Spleen (tissue), 11 donors: ENCODE measurements around the gene ITGB8. TPM values are rescaled to one million over a fixed set of nuclear protein-coding genes. Genes with fewer than 3 reads are reported as not detected.
A peak's percentile ranks its signal among the peaks of the same experiment; 100 is the strongest.

Experiments
- DNase-seq: peaks from one replicate; pipeline ENCODE4 v3.0.0-alpha.2; 2020
- H3K27ac ChIP-seq, 8 donors: fragments of 200-600 bp; sonication (generic) in 7 of 8; 1 replicate in 4 of 8; 2 replicates in 4 of 8; pipeline versions ENCODE4 v1.5.0 to v1.8.0; 2016 to 2021; ENCODE audit warnings: inconsistent platforms in 4 of 8, mild to moderate bottlenecking in 4 of 8, moderate library complexity in 1 of 8
- H3K27me3 ChIP-seq, 7 donors: fragments of 200-600 bp; sonication (generic) in 6 of 7; replicated peaks in 1 of 7; 1 replicate in 4 of 7; 2 replicates in 3 of 7; pipeline versions ENCODE4 v1.5.0 to v1.8.0; 2016 to 2021; ENCODE audit warnings: inconsistent platforms in 3 of 7, mild to moderate bottlenecking in 1 of 7
- H3K36me3 ChIP-seq, 6 donors: fragments of 200-600 bp; sonication (generic) in 5 of 6; 1 replicate in 4 of 6; 2 replicates in 2 of 6; pipeline versions ENCODE4 v1.5.0 to v1.8.0; 2016 to 2021; ENCODE audit warnings: inconsistent platforms in 2 of 6
- H3K4me1 ChIP-seq, 6 donors: fragments of 200-600 bp; sonication (generic) in 5 of 6; 1 replicate in 3 of 6; 2 replicates in 3 of 6; pipeline versions ENCODE4 v1.5.0 to v1.8.0; 2016 to 2021; ENCODE audit warnings: inconsistent platforms in 3 of 6
- H3K4me3 ChIP-seq, 8 donors: fragments of 200-600 bp; sonication (generic) in 7 of 8; 1 replicate in 4 of 8; 2 replicates in 4 of 8; pipeline versions ENCODE4 v1.5.0 to v1.8.0; 2016 to 2021; ENCODE audit warnings: inconsistent platforms in 4 of 8, mild to moderate bottlenecking in 4 of 8, moderate library complexity in 2 of 8
- H3K9me3 ChIP-seq, 8 donors: fragments of 200-600 bp; sonication (generic) in 7 of 8; 1 replicate in 4 of 8; 2 replicates in 4 of 8; pipeline versions ENCODE4 v1.5.0 to v1.8.0; 2016 to 2021; ENCODE audit warnings: inconsistent platforms in 4 of 8
- POLR2A ChIP-seq, 3 donors: fragments of 450-650 bp; IDR thresholded peaks; one replicate each; pipeline ENCODE4 v1.5.1; 2017; ENCODE audit warnings: antibody characterized with exemption in 3 of 3, mild to moderate bottlenecking in 1 of 3
- POLR2AphosphoS5 ChIP-seq, 3 donors: sonication (generic); formaldehyde crosslinking; IDR thresholded peaks; one replicate each; pipeline ENCODE4 v1.5.1; 2017; ENCODE audit warnings: antibody characterized with exemption in 3 of 3
- WGBS, 5 donors: extraction: QIAGEN DNeasy Blood & Tissue Kit in 3 of 5; methylation state at CpG; one replicate each; pipeline versions ENCODE4 v1.1.5 to v1.1.7; 2013 to 2018; 5-methylcytosine and 5-hydroxymethylcytosine counted together
- intact Hi-C: fragments of 100-400 bp; cut with DNase I; formaldehyde crosslinking; loops from one replicate; pipeline ENCODE4 v1.15.0; 2023; ENCODE audit warnings: low total_unique reads
- polyA plus RNA-seq, 3 donors: library from polyadenylated mRNA; stranded (reverse); fragments of 200-250 nt; gene quantifications; one replicate each; pipeline ENCODE4 v1.2.1, GENCODE V29; 2013
- total RNA-seq, 7 donors: library from RNA; depleted of rRNA in 3 of 7; stranded (reverse); fragments of >200 nt in 3 of 7; fragmentation: NEBNext Ultra II Directional in 4 of 7; extraction: Animal tissue kit (Norgen Biotek cat#: 25700) in 4 of 7; gene quantifications; one replicate each; pipeline versions ENCODE4 v1.1.0 to v1.2.1, GENCODE V29; 2016 to 2021
- TF ChIP-seq, protein P1 (sequence below), 11 experiments: fragments of 200-600 bp in 7 of 11; fragments of 450-650 bp in 4 of 11; sonication (generic) in 4 of 11; IDR thresholded peaks in 8 of 11; conservative IDR thresholded peaks in 3 of 11; 1 replicate in 7 of 11; 2 replicates in 4 of 11; pipeline versions ENCODE4 v1.4.0 to v1.8.0; 2016 to 2021; ENCODE audit warnings: antibody characterized with exemption in 11 of 11, inconsistent platforms in 4 of 11, mild to moderate bottlenecking in 1 of 11
- donor health status: healthy with polysubstance abuse.
- donor health status: DM: no; HTN: no; CAD: no; lungs with moderate emphysema.
- donor health status: DM: no; HTN: no; CAD: no.
- donor health status: Bipolar disorder and iron deficiency.
- donor health status: healthy.
- donor health status: DM: no; HTN: no; CAD: no.
- donor health status: DM: yes; HTN: yes; CAD: no.

ITGB8 gene
- total and polyA plus RNA-seq, 10 donors, result 0.11 to 1.1 (median 0.28) TPM

DNA sequence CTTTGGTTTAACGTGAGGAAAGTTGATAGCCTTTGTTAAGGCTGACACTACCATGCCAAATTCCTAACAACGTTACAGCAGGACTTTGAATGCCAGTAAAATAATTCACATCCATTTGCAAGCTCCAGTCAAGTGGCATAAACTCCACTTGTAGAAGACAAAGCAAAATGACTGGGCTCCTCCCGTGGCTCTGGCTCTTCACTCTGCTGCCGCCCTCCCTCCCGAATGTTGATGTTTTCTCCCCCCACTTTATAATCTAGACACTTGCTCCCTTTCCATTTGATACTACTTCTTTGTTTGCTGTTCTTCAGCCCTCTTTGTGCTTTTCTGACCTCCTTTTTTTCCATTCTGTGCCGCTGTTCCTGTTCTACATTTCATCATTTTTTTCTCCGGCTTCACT is 22.8 kb upstream of the ITGB8 start:
- no peak for TF ChIP-seq POLR2AphosphoS5 (IDR thresholded peaks at IDR 0.05)
- no peak for TF ChIP-seq POLR2A (IDR thresholded peaks at IDR 0.05)
- TF ChIP-seq, protein P1, sequence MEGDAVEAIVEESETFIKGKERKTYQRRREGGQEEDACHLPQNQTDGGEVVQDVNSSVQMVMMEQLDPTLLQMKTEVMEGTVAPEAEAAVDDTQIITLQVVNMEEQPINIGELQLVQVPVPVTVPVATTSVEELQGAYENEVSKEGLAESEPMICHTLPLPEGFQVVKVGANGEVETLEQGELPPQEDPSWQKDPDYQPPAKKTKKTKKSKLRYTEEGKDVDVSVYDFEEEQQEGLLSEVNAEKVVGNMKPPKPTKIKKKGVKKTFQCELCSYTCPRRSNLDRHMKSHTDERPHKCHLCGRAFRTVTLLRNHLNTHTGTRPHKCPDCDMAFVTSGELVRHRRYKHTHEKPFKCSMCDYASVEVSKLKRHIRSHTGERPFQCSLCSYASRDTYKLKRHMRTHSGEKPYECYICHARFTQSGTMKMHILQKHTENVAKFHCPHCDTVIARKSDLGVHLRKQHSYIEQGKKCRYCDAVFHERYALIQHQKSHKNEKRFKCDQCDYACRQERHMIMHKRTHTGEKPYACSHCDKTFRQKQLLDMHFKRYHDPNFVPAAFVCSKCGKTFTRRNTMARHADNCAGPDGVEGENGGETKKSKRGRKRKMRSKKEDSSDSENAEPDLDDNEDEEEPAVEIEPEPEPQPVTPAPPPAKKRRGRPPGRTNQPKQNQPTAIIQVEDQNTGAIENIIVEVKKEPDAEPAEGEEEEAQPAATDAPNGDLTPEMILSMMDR (IDR thresholded peaks at IDR 0.05 in 8 of 11, conservative IDR thresholded peaks at IDR 0.05 in 3 of 11), result no peak
- Histone ChIP-seq H3K36me3 (no peaks in the 10 kb centered on the region), H3K27me3 (no peaks in the 10 kb centered on the region), H3K4me3 (no peak overlapping the region), H3K4me1 (no peaks in the 10 kb centered on the region), H3K9me3 (no peaks in the 10 kb centered on the region), H3K27ac (no peak overlapping the region)
- intact Hi-C loops, result no loop called here
- DNase-seq, result no peak
- WGBS, 5 donors, result 57 to 82% (median 78%) methylated on average over 7 of the region's 7 CpGs

GRCh38 chr7:20310301-20310700 is 20.4 kb upstream of the ITGB8 start:
- 69 to 79% (median 75%) methylated on average over 3 of the region's 3 CpGs for WGBS, 5 donors

DNA sequence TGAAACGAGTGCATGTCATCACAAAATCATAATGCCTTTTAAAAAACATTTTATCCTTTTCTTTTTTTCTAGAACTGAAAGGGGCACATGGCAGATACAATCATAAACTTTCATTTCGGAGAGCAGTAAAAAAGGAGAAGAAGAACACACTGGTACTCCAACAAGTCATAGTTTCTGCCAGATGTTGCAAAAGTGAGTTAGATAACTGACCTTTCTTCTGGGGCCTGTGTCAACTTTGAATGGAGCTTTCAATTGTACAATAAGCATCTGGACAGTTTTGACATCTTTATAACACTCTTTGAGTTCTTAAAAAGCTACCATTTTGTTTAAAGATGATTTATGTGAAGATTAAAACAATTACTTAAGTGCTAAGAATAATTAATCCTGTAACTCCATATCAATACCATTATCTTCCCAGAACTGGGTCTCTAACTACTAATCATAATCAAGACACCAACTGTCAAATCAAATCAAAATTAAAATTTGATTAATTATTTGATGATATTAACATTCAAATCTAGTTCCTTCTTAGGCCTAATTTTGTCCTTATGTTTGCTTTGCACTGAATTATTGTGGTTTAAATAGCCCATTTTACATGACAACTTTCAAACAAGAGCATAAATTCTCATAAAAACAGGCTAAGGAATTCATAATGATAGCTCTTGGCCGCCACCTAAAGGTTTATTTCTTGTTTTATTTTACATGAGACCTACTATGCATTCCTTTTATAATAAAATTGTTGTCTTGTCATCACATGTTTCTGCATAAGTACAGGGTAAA is 19.5 kb upstream of the ITGB8 start:
- TF ChIP-seq, protein P1 (IDR thresholded peaks at IDR 0.05 in 8 of 11, conservative IDR thresholded peaks at IDR 0.05 in 3 of 11), result peak in 6 of 11 experiments; percentile 16 to 46 (median 40)
- no peak for TF ChIP-seq POLR2A (IDR thresholded peaks at IDR 0.05)
- no peak for TF ChIP-seq POLR2AphosphoS5 (IDR thresholded peaks at IDR 0.05)
- no peak for DNase-seq
- Histone ChIP-seq H3K27me3 (peaks cover 0 to 5% (median 0%) of the 10 kb centered on the region in 7 donors), H3K27ac (no peak overlapping the region), H3K4me3 (no peak overlapping the region), H3K4me1 (no peaks in the 10 kb centered on the region), H3K36me3 (no peaks in the 10 kb centered on the region), H3K9me3 (no peaks in the 10 kb centered on the region)
- 38 to 55% (median 44%) methylated on average over 3 of the region's 3 CpGs for WGBS, 5 donors
- intact Hi-C loops, result no loop called here

More at GRCh38 chr7:20310301-20310700, 20.4 kb upstream of the ITGB8 start:
- Histone ChIP-seq H3K27ac (no peak overlapping the region), H3K4me3 (no peak overlapping the region), H3K4me1 (no peaks in the 10 kb centered on the region), H3K9me3 (no peaks in the 10 kb centered on the region), H3K27me3 (peaks cover 0 to 5% (median 0%) of the 10 kb centered on the region in 7 donors), H3K36me3 (no peaks in the 10 kb centered on the region)
- no peak for DNase-seq
- TF ChIP-seq POLR2A (IDR thresholded peaks at IDR 0.05) (no peak), POLR2AphosphoS5 (IDR thresholded peaks at IDR 0.05) (no peak)
- TF ChIP-seq, protein P1 (IDR thresholded peaks at IDR 0.05 in 8 of 11, conservative IDR thresholded peaks at IDR 0.05 in 3 of 11), result no peak
- intact Hi-C loops, result no loop called here

GRCh38 chr7:20311743-20312042 is 19.0 kb upstream of the ITGB8 start:
- Histone ChIP-seq H3K4me3 (no peak overlapping the region), H3K27ac (no peak overlapping the region), H3K9me3 (no peaks in the 10 kb centered on the region), H3K27me3 (peaks cover 0 to 5% (median 0%) of the 10 kb centered on the region in 7 donors), H3K4me1 (no peaks in the 10 kb centered on the region), H3K36me3 (no peaks in the 10 kb centered on the region)
- no peak for DNase-seq
- WGBS, 5 donors, result 78 to 88% (median 86%) methylated on average over 2 of the region's 2 CpGs
- intact Hi-C loops, result no loop called here
- TF ChIP-seq, protein P1 (IDR thresholded peaks at IDR 0.05 in 8 of 11, conservative IDR thresholded peaks at IDR 0.05 in 3 of 11), result peak in 2 of 11 experiments; percentile 5 to 9
- TF ChIP-seq POLR2AphosphoS5 (IDR thresholded peaks at IDR 0.05), result no peak
